C1 segment of cervical spinal cord (tissue), 14 donors: ENCODE data around the gene YES1.
"Not testable (repeated sequence)": the region's sequence is repeated elsewhere in the genome, so short reads cannot be mapped to it uniquely, and the experiment has no call there.

ENCODE experiments used
- DNase-seq, 14 donors: peaks; one replicate each; lab custom pipeline; 2025; lab: John Stamatoyannopoulos, UW

The YES1 gene

GRCh38 chr18:730120-730519 is 81.9 kb downstream of the YES1 start:
- DNase-seq, result not testable (repeated sequence)

DNA sequence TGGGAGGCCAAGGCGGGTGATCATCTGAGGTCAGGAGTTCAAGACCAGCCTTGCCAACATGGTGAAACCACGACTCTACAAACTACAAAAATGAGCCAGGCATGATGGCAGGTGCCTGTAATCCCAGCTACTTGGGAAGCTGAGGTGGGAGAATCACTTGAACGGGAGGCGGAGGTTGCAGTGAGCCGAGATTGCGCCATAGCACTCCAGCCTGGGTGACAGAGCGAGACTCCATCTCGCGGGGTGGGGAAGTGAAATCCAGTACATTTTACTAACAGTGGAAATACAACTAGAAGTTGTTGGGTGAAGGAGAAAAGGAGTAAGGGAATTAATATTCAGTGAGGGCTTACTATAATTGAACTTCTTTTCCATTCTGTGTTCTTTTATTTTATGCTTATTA is 86.4 kb downstream of the YES1 start:
- DNase-seq, result no peak

GRCh38 chr18:723541-724080 is 88.4 kb downstream of the YES1 start:
- no peak for DNase-seq

- no peak for DNase-seq
Measured at GRCh38 chr18:717003-717402, 95.0 kb downstream of the YES1 start.

DNA sequence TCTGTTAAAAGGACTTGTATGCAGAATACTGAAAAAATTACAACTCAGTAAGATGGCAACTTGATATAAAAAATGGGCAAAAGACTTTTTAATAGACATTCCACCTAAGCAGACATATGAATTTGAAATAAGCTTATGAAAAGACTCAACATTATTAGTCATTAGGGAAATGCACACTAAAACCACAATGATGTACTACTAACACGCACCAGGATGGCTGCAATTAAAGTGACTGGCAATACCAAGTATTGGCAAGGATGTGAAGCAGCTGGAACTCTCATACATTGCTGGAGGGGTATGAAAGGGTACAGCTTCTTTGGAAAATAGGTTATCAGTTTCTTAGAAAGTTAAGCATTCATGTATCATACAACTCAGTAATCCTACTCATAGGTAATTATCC is 96.4 kb downstream of the YES1 start:
- no peak for DNase-seq

DNA sequence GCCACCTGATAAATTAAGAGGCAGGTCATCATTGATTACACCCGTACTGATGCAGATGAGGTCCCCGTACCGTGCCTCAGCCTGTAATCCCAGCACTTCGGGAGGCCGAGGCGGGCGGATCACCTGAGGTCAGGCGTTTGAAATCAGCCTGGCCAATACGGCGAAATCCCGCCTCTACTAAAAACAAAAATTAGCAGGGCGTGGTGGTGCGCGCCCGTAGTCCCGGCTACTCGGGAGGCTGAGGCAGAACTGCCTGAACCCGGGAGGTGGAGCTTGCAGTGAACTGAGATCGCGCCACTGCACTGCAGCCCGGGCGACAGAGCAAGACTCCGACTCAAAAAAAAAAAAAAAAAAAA is 98.9 kb downstream of the YES1 start:
- no peak for DNase-seq

DNA sequence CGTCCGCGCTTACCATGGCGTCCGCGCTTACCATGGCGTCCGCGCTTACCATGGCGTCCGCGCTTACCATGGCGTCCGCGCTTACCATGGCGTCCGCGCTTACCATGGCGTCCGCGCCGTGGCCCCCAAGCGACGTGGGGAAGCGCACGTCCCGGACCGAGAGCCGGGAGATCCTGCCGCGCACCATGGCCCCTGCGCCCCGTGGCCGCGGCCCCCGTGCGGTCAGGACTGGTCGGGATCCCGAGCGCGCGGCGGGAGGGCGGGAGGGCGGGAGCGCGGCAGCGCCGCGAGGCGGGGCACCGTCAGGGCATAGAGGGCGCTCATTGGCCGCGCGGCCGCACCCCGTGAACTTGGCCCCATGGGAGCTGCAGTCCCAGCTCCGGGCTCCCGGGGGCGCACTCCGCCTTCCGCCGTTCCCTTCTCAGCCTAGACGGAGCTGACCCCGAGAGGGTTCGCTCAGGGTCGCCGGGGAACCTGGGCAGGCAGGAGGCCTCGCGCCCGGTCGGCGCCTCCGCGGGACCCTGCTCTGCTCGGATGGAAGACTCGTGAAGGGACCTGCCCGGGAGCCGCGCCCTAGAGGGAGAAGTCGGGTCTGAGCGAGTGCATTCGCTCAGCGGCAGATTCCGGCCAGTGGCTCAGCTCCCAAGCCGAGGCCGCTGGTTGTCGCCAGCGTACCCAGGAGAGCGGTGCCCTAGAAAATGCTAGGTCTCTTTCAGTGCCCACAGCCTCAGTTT is 99.5 kb downstream of the YES1 start, which contains the start of gene ENOSF1:
TSS of gene ENOSF1 (minus strand) at position 230 of the 734 bp plus-strand sequence. CDS start at position 187, 43 bp downstream.
- peak in 13 of 14 donors; percentile 6 to 82 (median 61) for DNase-seq

DNA sequence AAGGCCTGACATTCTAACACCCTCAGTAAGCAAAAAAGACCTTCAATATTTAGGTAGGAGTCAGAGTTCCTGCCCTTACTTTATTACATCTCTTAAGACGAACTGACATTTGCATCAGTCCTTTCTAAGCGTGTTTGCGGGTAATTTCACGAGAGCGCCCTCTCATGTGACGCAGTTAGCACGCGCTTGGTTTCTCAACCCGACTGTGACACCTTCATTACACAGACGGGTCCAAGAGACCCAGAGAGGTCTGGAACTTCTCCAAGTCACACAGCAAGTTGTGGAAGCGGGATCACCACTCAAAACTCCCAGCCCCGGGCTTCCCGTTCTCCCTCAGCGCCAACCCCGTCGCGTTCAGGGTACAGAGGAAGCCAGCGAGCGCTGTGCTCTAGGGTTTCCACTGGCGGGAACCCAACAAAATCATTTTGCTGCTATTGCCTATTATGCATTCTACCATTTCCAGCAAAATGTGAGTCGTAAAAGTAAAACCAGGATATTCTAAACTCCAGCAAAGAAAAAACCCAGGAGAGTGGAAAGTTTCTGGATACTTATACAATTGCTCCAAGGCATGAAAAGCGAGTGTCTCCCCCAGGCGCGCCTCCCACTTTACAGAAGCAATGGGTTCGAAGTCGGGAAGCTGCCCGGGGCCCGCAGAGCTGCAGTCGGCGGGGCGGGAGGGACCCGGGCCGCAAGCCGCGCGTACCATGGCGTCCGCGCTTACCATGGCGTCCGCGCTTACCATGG is 100.2 kb downstream of the YES1 start:
- peak in 11 of 14 donors; percentile 28 to 72 (median 56) for DNase-seq

DNA sequence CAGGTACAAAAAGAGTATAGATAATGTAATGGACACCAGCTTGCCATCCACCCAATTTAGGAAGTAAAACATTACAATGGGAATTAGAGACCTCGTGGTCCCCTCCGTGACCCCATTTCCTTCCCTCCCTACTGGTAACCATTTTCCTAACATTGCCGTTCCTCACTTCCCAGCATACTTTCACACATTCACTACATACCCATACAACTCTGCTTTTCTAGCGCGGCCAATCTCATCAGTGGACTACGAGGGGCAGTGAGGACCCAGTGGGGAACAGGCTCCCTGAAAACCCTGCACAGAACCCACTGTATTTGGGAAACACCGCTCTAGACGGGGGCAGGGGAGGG is 100.8 kb downstream of the YES1 start:
- DNase-seq, result peak in 2 of 14 donors; percentile 50 to 67

DNA sequence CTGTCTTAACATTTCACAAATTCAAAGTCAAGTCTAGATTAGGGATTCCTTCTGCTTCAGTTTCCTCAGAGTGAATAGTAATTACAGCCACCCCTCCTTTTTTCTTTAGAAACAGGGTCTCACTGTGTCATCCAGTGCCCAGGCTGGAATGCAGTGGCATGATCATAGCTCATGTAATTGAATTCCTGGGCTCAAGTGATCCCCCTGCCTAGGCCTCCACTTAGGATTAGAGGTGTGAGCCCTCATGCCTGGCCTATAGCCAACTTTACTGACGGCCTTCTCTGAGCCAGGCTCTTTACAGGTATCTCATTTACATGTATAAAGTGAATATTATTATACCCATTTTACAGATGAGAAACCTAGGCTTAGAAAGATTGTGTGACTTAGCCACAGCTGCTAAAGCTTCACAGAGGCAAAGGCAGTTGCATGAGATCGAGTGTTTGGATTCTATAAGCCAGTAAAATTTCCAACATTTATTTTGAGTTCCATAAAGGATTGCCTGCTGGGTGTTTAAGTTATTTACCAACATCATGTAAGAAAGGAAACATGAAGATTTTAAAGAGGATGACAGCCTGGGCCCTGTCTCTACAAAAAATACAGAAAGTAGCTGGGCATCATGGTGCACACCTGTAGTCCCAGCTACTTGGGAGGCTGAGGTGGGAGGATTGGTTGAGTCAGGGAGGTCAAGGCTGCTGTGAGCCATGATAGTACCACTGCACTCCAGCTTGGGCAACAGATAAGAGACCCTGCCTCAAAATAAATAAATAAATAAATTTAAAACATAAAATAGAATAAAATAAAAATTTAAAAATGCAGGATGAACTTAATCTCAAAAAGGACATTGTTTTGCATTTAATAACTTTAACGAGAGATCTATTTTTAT is 101.4 kb downstream of the YES1 start:
- DNase-seq, result no peak

GRCh38 chr18:709771-710170 is 102.3 kb downstream of the YES1 start:
- no peak for DNase-seq

GRCh38 chr18:708096-708495 is 103.9 kb downstream of the YES1 start:
- no peak for DNase-seq

DNA sequence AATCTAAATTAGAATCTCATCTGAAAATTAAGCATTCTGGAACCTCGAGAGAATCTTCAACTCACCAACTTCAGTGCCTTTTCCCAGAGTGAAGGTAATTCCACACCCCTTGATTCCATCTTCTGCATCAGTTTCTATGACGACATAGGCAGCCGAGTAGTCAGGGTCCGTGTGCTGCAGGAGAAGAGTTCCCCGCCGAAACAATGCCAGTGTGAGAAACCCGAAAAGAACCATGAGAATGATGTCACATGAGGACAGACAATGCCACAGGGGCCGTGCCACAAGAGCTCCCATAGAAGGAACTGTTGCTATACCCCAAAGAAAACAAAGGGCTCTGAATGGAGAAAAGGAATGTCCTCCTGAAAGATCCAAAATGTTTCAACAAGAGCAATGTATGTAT is 105.6 kb downstream of the YES1 start:
- peak in 2 of 14 donors; percentile 3 to 4 for DNase-seq

GRCh38 chr18:703213-703967 is 108.7 kb downstream of the YES1 start:
- DNase-seq, result no peak

GRCh38 chr18:697800-698199 is 114.2 kb downstream of the YES1 start:
- no peak for DNase-seq

DNA sequence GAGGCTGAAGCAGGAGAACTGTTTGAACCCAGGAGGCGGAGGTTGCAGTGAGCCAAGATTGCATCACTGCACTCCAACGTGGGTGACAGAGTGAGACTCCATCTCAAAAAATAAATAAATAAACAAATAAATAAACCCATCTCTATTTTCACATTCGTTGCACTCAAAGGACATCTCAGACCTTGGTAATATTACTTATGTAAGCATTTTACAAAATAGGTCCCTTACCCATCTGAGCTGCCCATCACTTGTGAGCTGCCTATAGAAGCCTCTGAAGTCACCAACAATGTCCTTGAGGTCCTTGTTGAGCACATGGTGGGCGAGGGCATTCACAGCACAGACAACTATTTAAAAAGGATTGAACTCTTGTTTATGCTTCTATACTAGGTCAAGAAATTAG is 115.0 kb downstream of the YES1 start:
- no peak for DNase-seq

DNA sequence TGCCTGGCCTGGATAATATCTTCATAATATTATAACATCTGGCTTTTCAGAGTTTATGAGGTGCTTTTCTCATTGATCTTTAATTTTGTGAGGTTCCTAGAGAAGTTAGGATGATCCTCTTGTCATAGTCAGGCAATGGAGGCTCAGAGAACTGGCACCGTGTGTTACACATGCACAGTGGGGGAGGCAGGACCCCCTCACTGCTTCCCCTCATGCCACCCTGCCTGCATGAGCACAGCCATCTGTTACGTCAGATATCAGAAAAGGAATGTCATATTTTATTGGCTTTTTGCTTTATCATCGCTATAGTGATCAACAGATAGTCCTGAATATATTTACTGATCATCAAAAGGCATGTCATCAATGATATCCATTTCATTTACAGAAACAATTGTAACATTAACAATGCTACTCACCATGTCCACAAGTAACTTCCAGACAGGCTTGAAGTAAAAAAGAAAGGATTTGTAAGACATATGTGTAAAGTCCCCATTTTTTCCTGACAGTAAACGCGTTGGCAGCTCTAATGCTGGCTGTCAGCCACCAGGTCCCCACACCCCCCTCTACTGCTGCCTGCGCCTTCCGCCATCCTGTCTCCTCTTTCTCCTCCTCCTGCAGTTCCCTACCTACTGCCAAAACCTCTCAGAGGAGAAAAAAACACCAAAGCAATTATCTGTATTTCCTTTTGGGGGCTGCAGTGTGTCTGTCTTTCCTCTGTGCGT is 118.4 kb downstream of the YES1 start:
- no peak for DNase-seq

DNA sequence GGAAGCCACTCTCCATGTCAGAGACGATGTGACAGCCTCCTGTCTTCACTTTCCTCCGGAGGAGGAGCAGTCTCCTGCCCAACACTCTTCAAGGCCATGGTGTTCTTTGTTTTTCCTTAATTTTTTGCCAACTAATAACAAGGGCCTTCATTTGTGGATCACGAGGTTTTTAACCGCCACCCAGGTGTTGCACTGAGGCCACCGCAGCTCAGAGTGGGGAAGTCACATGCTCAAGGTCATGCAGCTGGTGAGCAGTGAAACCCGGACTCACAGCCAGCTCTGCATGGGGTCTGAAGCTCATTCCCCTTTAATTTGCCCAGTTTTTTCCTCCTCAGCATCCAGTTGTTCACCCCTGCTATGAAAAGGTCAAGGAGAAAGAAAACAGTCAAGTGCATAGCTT is 119.2 kb downstream of the YES1 start:
- DNase-seq, result no peak

- no peak for DNase-seq
Measured at GRCh38 chr18:688323-688722, 123.7 kb downstream of the YES1 start.

DNA sequence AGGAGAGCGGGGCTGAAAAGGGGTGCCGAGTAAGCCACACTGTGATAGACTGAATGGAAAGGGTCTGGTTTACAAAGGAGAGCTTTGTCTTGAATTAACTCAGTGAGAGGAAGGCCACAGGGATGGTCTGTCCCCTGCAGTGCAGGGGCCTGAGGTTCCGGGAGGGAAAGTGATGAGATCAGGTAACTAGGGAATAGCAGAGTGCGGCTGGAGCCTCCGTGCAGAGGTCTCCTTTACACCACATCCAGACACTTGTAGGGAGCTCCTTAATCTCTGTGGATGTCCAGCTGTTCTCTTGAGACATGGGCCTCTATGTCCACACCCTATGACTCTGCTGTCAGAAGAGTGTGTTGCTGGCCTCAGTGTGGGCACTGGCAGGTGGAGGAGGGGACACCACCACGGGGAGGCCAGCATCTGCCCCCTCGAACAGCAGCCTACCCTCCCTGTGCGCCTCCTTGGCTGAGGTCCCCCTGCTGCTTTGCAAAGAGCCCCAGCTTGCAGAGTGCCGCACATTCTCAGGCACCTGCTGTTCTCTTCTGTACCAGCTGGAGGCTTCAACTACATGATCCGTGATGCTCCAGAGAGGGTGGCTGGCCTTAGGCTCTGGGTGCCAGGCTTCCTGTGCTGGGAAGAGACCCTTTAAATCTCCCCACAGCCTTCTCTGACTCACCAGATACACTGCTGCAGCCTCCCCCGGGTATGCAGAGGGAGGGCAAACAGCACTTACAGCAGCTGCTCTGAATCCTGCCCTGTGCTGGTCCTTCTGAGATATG is 125.5 kb downstream of the YES1 start:
- peak in 1 of 14 donors; percentile 6 for DNase-seq
